CD14-positive monocyte (primary cell): Measurements from ENCODE around the gene ATP1B2. TPM values are rescaled to one million over a fixed set of nuclear protein-coding genes. Genes with fewer than 3 reads are reported as not detected.

Experiments
- DNase-seq, 3 donors: peaks; one replicate each; pipeline ENCODE4 v3.0.0-alpha.2; 2011 to 2022
- H2AFZ ChIP-seq: 2 replicates; pipeline ENCODE4 v1.6.0; 2012; ENCODE audit warnings: mild to moderate bottlenecking, low read depth, low read length, inconsistent platforms; ENCODE audit not compliant: insufficient read depth, poor library complexity, severe bottlenecking
- H3K27ac ChIP-seq, 2 donors: 1 replicate in 1 of 2; 2 replicates in 1 of 2; pipeline ENCODE4 v1.5.1; 2012 to 2013; ENCODE audit warnings: low read length in 2 of 2, control low read depth in 1 of 2, inconsistent platforms in 1 of 2, low read depth in 1 of 2, mild to moderate bottlenecking in 1 of 2
- H3K27me3 ChIP-seq, 2 donors: one replicate each; pipeline versions ENCODE4 v1.6.0 to v1.6.1; 2011 to 2013; ENCODE audit warnings: low read length in 2 of 2; ENCODE audit not compliant: control insufficient read depth in 2 of 2, insufficient read depth in 2 of 2
- H3K36me3 ChIP-seq, 2 donors: replicated peaks in 1 of 2; 1 replicate in 1 of 2; 2 replicates in 1 of 2; pipeline versions ENCODE4 v1.5.1 to v1.6.1; 2012 to 2013; ENCODE audit warnings: low read length in 2 of 2, control low read depth in 1 of 2, inconsistent platforms in 1 of 2, mild to moderate bottlenecking in 1 of 2; ENCODE audit not compliant: insufficient read depth in 2 of 2, control insufficient read depth in 1 of 2
- H3K4me1 ChIP-seq, 2 donors: 1 replicate in 1 of 2; 2 replicates in 1 of 2; pipeline versions ENCODE4 v1.5.1 to v1.6.1; 2012 to 2013; ENCODE audit warnings: low read length in 2 of 2, control low read depth in 1 of 2, inconsistent platforms in 1 of 2, mild to moderate bottlenecking in 1 of 2, moderate library complexity in 1 of 2; ENCODE audit not compliant: insufficient read depth in 2 of 2, control insufficient read depth in 1 of 2
- H3K4me2 ChIP-seq: replicated peaks from 2 replicates; pipeline ENCODE3; 2012; ENCODE audit warnings: low read length, moderate library complexity, mild to moderate bottlenecking; ENCODE audit not compliant: poor library complexity, severe bottlenecking; ENCODE audit errors: extremely low read depth
- H3K4me3 ChIP-seq, 3 experiments: fragments of 200-600 bp in 1 of 3; sonication (generic) in 1 of 3; replicated peaks in 1 of 3; 1 replicate in 2 of 3; 2 replicates in 1 of 3; pipeline ENCODE4 v1.5.1; 2011 to 2013; ENCODE audit warnings: low read length in 3 of 3, mild to moderate bottlenecking in 3 of 3, control low read depth in 2 of 3, low read depth in 2 of 3, inconsistent platforms in 1 of 3, moderate library complexity in 1 of 3
- H3K79me2 ChIP-seq: 2 replicates; pipeline ENCODE4 v1.6.0; 2012; ENCODE audit warnings: mild to moderate bottlenecking, control low read depth, inconsistent platforms, low read length, moderate library complexity; ENCODE audit not compliant: insufficient read depth
- H3K9ac ChIP-seq: 2 replicates; pipeline ENCODE4 v1.6.0; 2017; ENCODE audit warnings: low read length, mild to moderate bottlenecking; ENCODE audit not compliant: insufficient read depth, poor library complexity, severe bottlenecking
- H3K9me3 ChIP-seq, 2 donors: replicated peaks in 1 of 2; 1 replicate in 1 of 2; 2 replicates in 1 of 2; pipeline versions ENCODE4 v1.5.1 to v1.6.1; 2012 to 2013; ENCODE audit warnings: low read length in 2 of 2, control low read depth in 1 of 2; ENCODE audit not compliant: control insufficient read depth in 1 of 2, insufficient read depth in 1 of 2
- H4K20me1 ChIP-seq: 2 replicates; pipeline ENCODE4 v1.6.0; 2012; ENCODE audit warnings: mild to moderate bottlenecking, low read length, control low read depth, moderate library complexity; ENCODE audit not compliant: insufficient read depth
- H3K27ac Mint-ChIP-seq, 7 donors: one replicate each; pipeline ENCODE4 v1.8.0; 2020; ENCODE audit warnings: mild to moderate bottlenecking in 7 of 7, mixed read lengths in 7 of 7, moderate library complexity in 6 of 7, inconsistent platforms in 2 of 7
- H3K27me3 Mint-ChIP-seq, 3 donors: one replicate each; pipeline ENCODE4 v1.8.0; 2021 to 2022; ENCODE audit warnings: low read depth in 3 of 3, mild to moderate bottlenecking in 3 of 3, mixed read lengths in 3 of 3, moderate library complexity in 3 of 3, inconsistent platforms in 1 of 3
- H3K36me3 Mint-ChIP-seq, 2 donors: one replicate each; pipeline ENCODE4 v1.8.0; 2020; ENCODE audit warnings: mixed read lengths in 2 of 2, inconsistent platforms in 1 of 2, mild to moderate bottlenecking in 1 of 2
- H3K4me1 Mint-ChIP-seq: one replicate; pipeline ENCODE4 v1.8.0; 2020; ENCODE audit warnings: mild to moderate bottlenecking, mixed read lengths
- H3K4me3 Mint-ChIP-seq, 2 donors: one replicate each; pipeline ENCODE4 v1.8.0; 2020; ENCODE audit warnings: mild to moderate bottlenecking in 2 of 2, mixed read lengths in 2 of 2, moderate library complexity in 1 of 2
- H3K9me3 Mint-ChIP-seq, 7 donors: one replicate each; pipeline ENCODE4 v1.8.0; 2020 to 2022; ENCODE audit warnings: mixed read lengths in 7 of 7, mild to moderate bottlenecking in 6 of 7, moderate library complexity in 6 of 7, inconsistent platforms in 2 of 7
- WGBS: methylation state at CpG from one replicate; pipeline ENCODE4 v1.1.5; 2013; ENCODE audit warnings: missing lambda C conversion rate; ENCODE audit not compliant: insufficient coverage; 5-methylcytosine and 5-hydroxymethylcytosine counted together
- intact Hi-C, 2 donors: fragments of 100-400 bp; cut with micrococcal nuclease; formaldehyde crosslinking; loops; one replicate each; pipeline versions ENCODE4 v1.15.0 to v1.15.1; 2023
- polyA plus RNA-seq, 3 donors: library from polyadenylated mRNA; depleted of rRNA in 1 of 3; unstranded in 2 of 3; stranded (reverse) in 1 of 3; fragments of 300-500 nt in 2 of 3; fragments of >200 nt in 1 of 3; fragmentation: Illumina TruSeq in 2 of 3; gene quantifications; 1 replicate in 2 of 3; 2 replicates in 1 of 3; pipeline ENCODE4 v1.2.3, GENCODE V29; 2012 to 2021
- TF ChIP-seq, protein P1 (sequence below): fragments of 200-600 bp; IDR thresholded peaks from one replicate; pipeline ENCODE4 v1.8.0; 2022; ENCODE audit warnings: antibody characterized with exemption, mild to moderate bottlenecking

ATP1B2 gene
- polyA plus RNA-seq, 3 donors: 0.07 TPM; not detected in 2

- H3K27ac ChIP-seq: no peak overlapping the region
- no peaks in the 10 kb centered on the region for H3K79me2 ChIP-seq
- over 99% methylated on average over 9 of the region's 10 CpGs for WGBS
- no peaks in the 10 kb centered on the region for H3K9me3 ChIP-seq
- H3K9ac ChIP-seq: no peak overlapping the region
- no peak overlapping the region for H3K4me2 ChIP-seq
- Mint-ChIP-seq H3K27ac (peak overlapping the region in 1 of 7 donors; percentile 60), H3K27me3 (no peaks in the 10 kb centered on the region), H3K4me1 (no peaks in the 10 kb centered on the region), H3K36me3 (peaks cover 31 to 55% of the 10 kb centered on the region in 2 donors), H3K9me3 (no peaks in the 10 kb centered on the region), H3K4me3 (no peak overlapping the region)
- no peaks in the 10 kb centered on the region for H3K4me1 ChIP-seq
- H4K20me1 ChIP-seq: no peaks in the 10 kb centered on the region
- no peak for DNase-seq
- intact Hi-C loops: no loop called here
- no peak overlapping the region for H3K4me3 ChIP-seq
- TF ChIP-seq, protein P1, sequence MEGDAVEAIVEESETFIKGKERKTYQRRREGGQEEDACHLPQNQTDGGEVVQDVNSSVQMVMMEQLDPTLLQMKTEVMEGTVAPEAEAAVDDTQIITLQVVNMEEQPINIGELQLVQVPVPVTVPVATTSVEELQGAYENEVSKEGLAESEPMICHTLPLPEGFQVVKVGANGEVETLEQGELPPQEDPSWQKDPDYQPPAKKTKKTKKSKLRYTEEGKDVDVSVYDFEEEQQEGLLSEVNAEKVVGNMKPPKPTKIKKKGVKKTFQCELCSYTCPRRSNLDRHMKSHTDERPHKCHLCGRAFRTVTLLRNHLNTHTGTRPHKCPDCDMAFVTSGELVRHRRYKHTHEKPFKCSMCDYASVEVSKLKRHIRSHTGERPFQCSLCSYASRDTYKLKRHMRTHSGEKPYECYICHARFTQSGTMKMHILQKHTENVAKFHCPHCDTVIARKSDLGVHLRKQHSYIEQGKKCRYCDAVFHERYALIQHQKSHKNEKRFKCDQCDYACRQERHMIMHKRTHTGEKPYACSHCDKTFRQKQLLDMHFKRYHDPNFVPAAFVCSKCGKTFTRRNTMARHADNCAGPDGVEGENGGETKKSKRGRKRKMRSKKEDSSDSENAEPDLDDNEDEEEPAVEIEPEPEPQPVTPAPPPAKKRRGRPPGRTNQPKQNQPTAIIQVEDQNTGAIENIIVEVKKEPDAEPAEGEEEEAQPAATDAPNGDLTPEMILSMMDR: no peak
- no peak overlapping the region for H2AFZ ChIP-seq
- peaks cover 7 to 14% of the 10 kb centered on the region in 2 donors for H3K36me3 ChIP-seq
- no peaks in the 10 kb centered on the region for H3K27me3 ChIP-seq
Observed at GRCh38 chr17:7695586-7695985, 44.9 kb downstream of the ATP1B2 start.

- no peak overlapping the region for H3K27ac ChIP-seq
- no CpG with 5 or more reads among the region's 4 CpGs for WGBS
- H4K20me1 ChIP-seq: no peaks in the 10 kb centered on the region
- H3K4me1 ChIP-seq: no peaks in the 10 kb centered on the region
- Mint-ChIP-seq H3K4me3 (no peak overlapping the region), H3K27ac (no peak overlapping the region), H3K27me3 (peaks cover 0 to 4% (median 2%) of the 10 kb centered on the region in 3 donors), H3K4me1 (no peaks in the 10 kb centered on the region), H3K9me3 (no peaks in the 10 kb centered on the region), H3K36me3 (peaks cover 46 to 64% of the 10 kb centered on the region in 2 donors)
- no peak overlapping the region for H3K4me2 ChIP-seq
- H3K9ac ChIP-seq: no peak overlapping the region
- H3K4me3 ChIP-seq: no peak overlapping the region
- DNase-seq: no peak
- TF ChIP-seq, protein P1: no peak
- intact Hi-C loops: no loop called here
- H3K27me3 ChIP-seq: no peaks in the 10 kb centered on the region
- H3K36me3 ChIP-seq: peaks cover 14 to 38% of the 10 kb centered on the region in 2 donors
- no peaks in the 10 kb centered on the region for H3K9me3 ChIP-seq
- H3K79me2 ChIP-seq: no peaks in the 10 kb centered on the region
- H2AFZ ChIP-seq: no peak overlapping the region
Observed at GRCh38 chr17:7697828-7698588, 47.3 kb downstream of the ATP1B2 start.
